GM12891 (cell line): ENCODE measurements around the gene TRIM66.

Source experiments
- DNase-seq: peaks from one replicate; pipeline ENCODE4 v3.0.0; 2011; ENCODE audit warnings: low spot score; ENCODE audit not compliant: insufficient read length
- FAIRE-seq: peaks from 2 replicates; lab custom pipeline; 2011; peaks lifted over from hg19 to GRCh38; lab: Jason Lieb, UNC
- PAX5 ChIP-seq: IDR thresholded peaks from 2 replicates; pipeline ENCODE4 v1.6.1; 2011; ENCODE audit warnings: low read length, moderate library complexity, mild to moderate bottlenecking; ENCODE audit not compliant: insufficient read depth, severe bottlenecking
- POLR2A ChIP-seq: IDR thresholded peaks from 2 replicates; pipeline ENCODE4 v1.6.1; 2011; ENCODE audit warnings: low read depth, low read length, control low read depth
- POLR2AphosphoS5 ChIP-seq: IDR thresholded peaks from 2 replicates; pipeline ENCODE4 v1.6.1; 2011; ENCODE audit warnings: low read depth, low read length, control low read depth
- POU2F2 ChIP-seq: IDR thresholded peaks from 2 replicates; pipeline ENCODE4 v1.6.1; 2011; ENCODE audit warnings: low read depth, mild to moderate bottlenecking, control low read depth, low read length, moderate library complexity
- SPI1 ChIP-seq: IDR thresholded peaks from 2 replicates; pipeline ENCODE4 v1.6.1; 2011; ENCODE audit warnings: low read depth, low read length, control low read depth
- TAF1 ChIP-seq: IDR thresholded peaks from 2 replicates; pipeline ENCODE4 v1.6.1; 2011; ENCODE audit warnings: low read depth, low read length, control low read depth

The TRIM66 gene

GRCh38 chr11:8615291-8616032 is 67.0 kb downstream of the TRIM66 start:
- TF ChIP-seq SPI1: no peak
- no peak for TF ChIP-seq POLR2AphosphoS5
- TF ChIP-seq POLR2A: no peak
- no peak for TF ChIP-seq PAX5
- TF ChIP-seq TAF1: no peak
- TF ChIP-seq POU2F2: no peak
- no peak for DNase-seq
- no peak for FAIRE-seq

GRCh38 chr11:8614497-8614896 is 68.0 kb downstream of the TRIM66 start:
- FAIRE-seq (no peak), DNase-seq (no peak)
- TF ChIP-seq TAF1 (no peak), PAX5 (no peak), POU2F2 (no peak), SPI1 (no peak), POLR2A (no peak), POLR2AphosphoS5 (no peak)

DNA sequence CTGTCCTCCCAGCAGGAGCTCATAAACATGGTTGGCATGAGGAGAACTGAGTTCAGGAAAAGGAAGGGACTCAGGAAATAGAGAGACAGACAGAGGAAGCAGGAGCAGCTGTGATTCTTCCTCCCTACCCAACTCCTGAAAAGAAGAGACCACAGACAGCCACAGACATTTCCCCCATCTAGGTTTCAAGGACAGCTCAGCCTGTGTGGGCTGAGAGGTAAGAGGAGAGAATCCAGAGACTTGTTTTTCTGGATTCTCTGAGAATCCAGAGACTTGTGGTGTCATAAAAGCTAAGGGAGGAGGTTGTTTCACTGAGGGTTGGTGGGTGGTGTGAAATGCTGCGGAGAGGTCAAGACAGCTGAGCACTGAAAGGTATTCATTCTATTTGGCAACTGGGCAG is 69.4 kb downstream of the TRIM66 start:
- FAIRE-seq (no peak), DNase-seq (no peak)
- no peak for TF ChIP-seq POLR2A
- no peak for TF ChIP-seq SPI1
- no peak for TF ChIP-seq POU2F2
- TF ChIP-seq TAF1: no peak
- no peak for TF ChIP-seq PAX5
- TF ChIP-seq POLR2AphosphoS5: no peak

DNA sequence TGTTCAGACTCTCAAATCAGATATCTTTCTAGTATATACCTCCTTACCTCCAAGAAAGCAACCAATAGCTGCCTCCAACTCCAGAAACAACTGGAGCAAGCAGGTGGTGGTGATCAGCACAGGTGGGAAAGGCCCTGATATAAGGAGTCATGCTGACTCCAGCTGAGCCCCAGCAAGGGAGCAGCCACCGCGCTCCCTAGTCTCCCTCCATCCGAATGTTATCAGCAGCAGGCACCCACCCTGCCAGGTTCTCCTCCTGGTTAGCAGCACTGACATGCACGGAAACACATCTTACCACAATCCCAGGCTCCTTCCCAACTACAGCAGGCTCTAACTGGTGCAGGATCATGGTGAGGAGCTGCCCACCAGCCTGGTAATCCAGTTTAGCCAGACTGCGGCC is 69.9 kb downstream of the TRIM66 start:
- TF ChIP-seq PAX5: no peak
- TF ChIP-seq POLR2AphosphoS5: no peak
- TF ChIP-seq TAF1: no peak
- FAIRE-seq: no peak
- no peak for DNase-seq

DNA sequence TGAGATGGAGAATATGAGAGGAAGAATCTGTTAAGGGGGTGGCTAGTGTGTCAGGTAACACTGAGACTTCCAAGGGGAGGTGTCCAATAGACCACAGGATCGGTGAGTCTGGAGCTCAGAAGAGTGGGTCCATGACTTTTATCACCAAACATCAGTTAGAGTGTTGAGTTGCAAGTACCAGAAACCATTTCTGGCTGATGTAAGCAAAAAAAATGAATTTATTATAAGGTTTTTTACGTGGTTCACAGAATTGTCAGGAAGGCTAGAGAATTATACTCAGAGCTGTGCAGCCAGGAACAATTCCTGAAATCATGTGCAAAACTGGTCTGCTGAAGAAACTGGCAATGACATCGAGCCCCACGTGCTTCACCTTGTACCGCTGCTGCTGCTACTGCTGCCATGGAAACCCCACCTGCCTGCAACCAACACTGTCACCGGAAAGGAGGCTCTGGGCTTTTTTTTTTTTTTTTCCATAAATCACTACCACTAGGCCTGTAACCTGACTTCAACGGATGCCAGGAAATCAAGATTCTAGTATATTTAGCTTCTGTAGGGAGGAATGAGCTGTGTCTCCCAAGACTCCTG is 71.8 kb downstream of the TRIM66 start:
- DNase-seq (peak; percentile 25), FAIRE-seq (peak; percentile 16)
- no peak for TF ChIP-seq POLR2AphosphoS5
- no peak for TF ChIP-seq TAF1
- TF ChIP-seq SPI1: no peak
- TF ChIP-seq POU2F2: no peak
- TF ChIP-seq POLR2A: no peak
- TF ChIP-seq PAX5: no peak

- DNase-seq: no peak
- FAIRE-seq: no peak
These were observed 73.8 kb downstream of the TRIM66 start for GRCh38 chr11:8608652-8609051.

DNA sequence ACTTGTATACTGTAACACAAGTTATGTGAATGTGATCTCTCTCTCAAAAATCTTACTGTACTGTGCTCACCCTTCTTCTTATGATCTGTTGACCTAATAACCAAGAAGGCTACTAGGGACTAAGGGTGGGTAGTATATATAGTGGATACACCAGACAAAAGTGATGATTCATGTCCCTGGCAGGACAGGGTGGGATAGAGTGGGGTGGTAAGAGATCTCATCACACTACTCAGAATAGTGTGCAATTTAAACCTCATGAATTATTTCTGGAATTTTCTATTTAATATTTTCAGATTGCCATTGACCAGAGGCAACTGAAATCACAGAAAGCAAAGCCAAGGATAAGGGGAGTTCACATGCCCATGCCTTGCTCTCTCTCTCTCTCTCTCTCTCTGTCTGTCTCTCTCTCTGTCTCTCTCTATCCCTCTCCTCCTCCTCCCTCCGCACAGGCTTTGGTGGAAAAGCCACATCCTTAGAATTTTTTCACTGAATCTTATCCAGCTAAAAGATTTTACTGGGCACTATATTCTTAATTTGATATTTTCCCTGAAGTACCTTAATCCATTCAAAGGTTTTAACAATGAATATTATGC is 76.4 kb downstream of the TRIM66 start:
- FAIRE-seq: no peak

More at GRCh38 chr11:8608652-8609051, 73.8 kb downstream of the TRIM66 start:
- TF ChIP-seq TAF1 (no peak), POU2F2 (no peak), POLR2A (no peak), SPI1 (no peak), POLR2AphosphoS5 (no peak), PAX5 (no peak)

DNA sequence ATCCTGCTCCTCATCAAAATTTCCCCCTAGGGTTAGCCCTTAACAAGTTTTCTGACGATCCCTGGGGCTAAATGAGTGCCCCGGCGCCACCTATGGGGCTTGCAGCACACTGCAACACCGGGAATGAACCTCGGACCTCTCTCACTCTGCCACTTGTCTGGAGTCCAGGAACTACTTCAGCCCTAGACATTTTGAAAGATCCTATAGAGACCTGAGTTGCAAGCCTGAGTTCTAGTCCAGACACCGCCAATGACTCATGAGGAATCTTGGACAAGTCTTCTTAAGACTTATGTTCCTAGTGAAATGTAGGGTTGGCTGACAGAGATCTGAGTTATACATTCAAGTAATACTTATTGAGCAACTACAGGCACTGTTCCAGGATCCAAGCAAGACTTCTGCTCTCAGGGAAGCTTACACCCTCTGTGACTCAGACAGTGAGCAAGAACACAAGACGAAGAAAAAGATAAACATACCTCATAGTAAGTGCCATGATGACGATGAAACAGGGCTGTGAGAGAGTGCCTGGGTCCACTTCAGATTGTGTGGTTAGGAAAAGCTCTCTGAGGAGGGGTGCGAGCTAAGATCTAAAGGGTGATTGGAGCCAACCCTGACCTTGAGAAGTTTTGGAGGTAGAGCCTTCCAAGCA is 78.3 kb downstream of the TRIM66 start:
- DNase-seq (peak; percentile 29), FAIRE-seq (peak; percentile 69)
- 0 out of 2 replicates have a peak, but pooled peaks have one; percentile 38 for TF ChIP-seq POU2F2
- TF ChIP-seq PAX5: no peak

More for the DNA sequence above, 76.4 kb downstream of the TRIM66 start:
- no peak for DNase-seq
- TF ChIP-seq PAX5 (no peak), POLR2A (no peak), POU2F2 (no peak), SPI1 (no peak), POLR2AphosphoS5 (no peak), TAF1 (no peak)

DNA sequence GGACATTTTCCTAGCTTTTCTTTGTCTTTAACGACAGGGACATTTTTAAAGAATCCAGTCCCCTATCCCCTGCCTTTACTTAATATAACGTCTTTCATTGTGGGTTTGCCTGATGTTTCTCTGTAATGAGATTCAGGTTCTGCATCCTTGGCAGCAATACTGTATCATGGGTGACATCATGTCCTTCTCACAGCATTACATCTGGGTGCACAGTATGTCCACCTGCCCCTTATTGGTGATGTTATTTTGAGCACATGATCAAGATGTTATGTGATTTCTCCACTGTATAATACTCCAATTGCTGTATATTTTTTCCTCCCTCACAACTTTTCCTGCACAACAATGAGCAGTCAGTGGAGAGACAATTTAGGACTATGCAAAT is 78.8 kb downstream of the TRIM66 start:
- FAIRE-seq: peak; percentile 16
- TF ChIP-seq SPI1 (no peak), POU2F2 (no peak), TAF1 (no peak), PAX5 (no peak), POLR2A (no peak), POLR2AphosphoS5 (no peak)
- no peak for DNase-seq
